Vagina (tissue), 2 donors: ENCODE measurements around the gene TST. TPM values are rescaled to one million over a fixed set of nuclear protein-coding genes. Genes with fewer than 3 reads are reported as not detected.

ENCODE experiments used
- DNase-seq, 2 donors: peaks; one replicate each; pipeline ENCODE4 v3.0.0-alpha.2; 2017; ENCODE audit errors: extremely low spot score in 2 of 2
- H3K27ac ChIP-seq: fragments of 200-600 bp; sonication (generic); one replicate; pipeline ENCODE4 v1.5.1; 2019
- H3K27me3 ChIP-seq: fragments of 200-600 bp; sonication (generic); one replicate; pipeline ENCODE4 v1.5.1; 2019
- H3K36me3 ChIP-seq, 2 donors: fragments of 200-600 bp; sonication (generic); one replicate each; pipeline ENCODE4 v1.5.1; 2017 to 2019
- H3K4me1 ChIP-seq: fragments of 200-600 bp; sonication (generic); one replicate; pipeline ENCODE4 v1.5.1; 2019
- H3K4me3 ChIP-seq, 2 donors: fragments of 200-600 bp; sonication (generic); 1 replicate in 1 of 2; 2 replicates in 1 of 2; pipeline ENCODE4 v1.5.1; 2016 to 2019
- H3K9me3 ChIP-seq: fragments of 200-600 bp; sonication (generic); one replicate; pipeline ENCODE4 v1.5.1; 2019
- POLR2A ChIP-seq, 2 donors: fragments of 450-650 bp; IDR thresholded peaks; one replicate each; pipeline ENCODE4 v1.6.1; 2017; ENCODE audit warnings: antibody characterized with exemption in 2 of 2, mild to moderate bottlenecking in 2 of 2, moderate library complexity in 2 of 2
- POLR2AphosphoS5 ChIP-seq, 2 donors: sonication (generic); formaldehyde crosslinking; IDR thresholded peaks; one replicate each; pipeline ENCODE4 v1.9.0; 2017; ENCODE audit warnings: antibody characterized with exemption in 2 of 2, mild to moderate bottlenecking in 2 of 2, low read depth in 1 of 2; ENCODE audit not compliant: insufficient read depth in 1 of 2
- intact Hi-C: fragments of 100-400 bp; cut with DNase I; formaldehyde crosslinking; loops from one replicate; pipeline ENCODE4 v1.15.1; 2023
- total RNA-seq: library from RNA; depleted of rRNA; stranded (reverse); fragments of >200 nt; gene quantifications from one replicate; pipeline ENCODE4 v1.2.3, GENCODE V29; 2016
- TF ChIP-seq, protein P1 (sequence below), 3 experiments: fragments of 450-650 bp in 2 of 3; fragments of 200-600 bp in 1 of 3; sonication (generic) in 1 of 3; IDR thresholded peaks; one replicate each; pipeline ENCODE4 v1.5.1; 2017 to 2019; ENCODE audit warnings: antibody characterized with exemption in 3 of 3, mild to moderate bottlenecking in 2 of 3, moderate library complexity in 2 of 3

Gene TST
- total RNA-seq, 1 donor from 2014 or later = 50.8 TPM

DNA sequence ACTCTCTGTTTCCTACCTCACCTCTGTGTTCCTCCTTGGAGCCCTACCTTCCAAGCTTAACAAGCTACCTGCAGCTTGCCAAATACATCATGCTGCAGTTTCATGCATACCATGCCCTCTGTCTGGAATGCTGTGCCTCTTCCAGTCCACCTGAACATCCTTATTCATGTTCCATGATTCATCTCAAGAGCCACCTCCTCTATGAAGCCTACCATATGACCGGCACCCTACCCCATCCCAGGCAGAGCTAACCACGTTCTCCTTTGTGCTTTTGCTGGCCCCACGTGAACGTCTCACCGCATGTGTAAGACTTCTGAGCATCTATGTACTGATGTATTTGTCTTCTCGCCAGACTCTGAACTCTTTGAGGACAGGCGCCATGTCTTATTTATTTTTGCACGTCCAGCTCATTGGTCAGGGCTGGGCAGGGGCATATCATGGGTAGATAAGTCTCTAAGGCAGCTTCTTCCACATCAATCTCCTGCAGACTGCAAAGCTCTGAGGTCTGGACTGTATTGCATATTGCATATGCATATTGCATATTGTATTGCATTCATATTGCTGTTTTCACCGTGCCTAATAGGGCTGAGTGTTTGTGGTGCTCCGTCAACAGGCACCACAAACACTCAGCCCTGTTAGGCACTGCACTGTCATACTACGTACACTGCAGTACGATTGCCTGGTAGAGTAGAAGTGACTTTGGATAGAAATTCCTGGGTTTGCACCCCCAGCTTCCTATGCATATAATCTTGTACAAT, 31.0 kb downstream of the TST start:
- Histone ChIP-seq H3K4me3 (no peak overlapping the region), H3K27me3 (no peaks in the 10 kb centered on the region), H3K36me3 (no peaks in the 10 kb centered on the region), H3K4me1 (no peaks in the 10 kb centered on the region), H3K27ac (no peak overlapping the region), H3K9me3 (peaks cover 8% of the 10 kb centered on the region)
- intact Hi-C loops = no loop called here
- TF ChIP-seq, protein P1, sequence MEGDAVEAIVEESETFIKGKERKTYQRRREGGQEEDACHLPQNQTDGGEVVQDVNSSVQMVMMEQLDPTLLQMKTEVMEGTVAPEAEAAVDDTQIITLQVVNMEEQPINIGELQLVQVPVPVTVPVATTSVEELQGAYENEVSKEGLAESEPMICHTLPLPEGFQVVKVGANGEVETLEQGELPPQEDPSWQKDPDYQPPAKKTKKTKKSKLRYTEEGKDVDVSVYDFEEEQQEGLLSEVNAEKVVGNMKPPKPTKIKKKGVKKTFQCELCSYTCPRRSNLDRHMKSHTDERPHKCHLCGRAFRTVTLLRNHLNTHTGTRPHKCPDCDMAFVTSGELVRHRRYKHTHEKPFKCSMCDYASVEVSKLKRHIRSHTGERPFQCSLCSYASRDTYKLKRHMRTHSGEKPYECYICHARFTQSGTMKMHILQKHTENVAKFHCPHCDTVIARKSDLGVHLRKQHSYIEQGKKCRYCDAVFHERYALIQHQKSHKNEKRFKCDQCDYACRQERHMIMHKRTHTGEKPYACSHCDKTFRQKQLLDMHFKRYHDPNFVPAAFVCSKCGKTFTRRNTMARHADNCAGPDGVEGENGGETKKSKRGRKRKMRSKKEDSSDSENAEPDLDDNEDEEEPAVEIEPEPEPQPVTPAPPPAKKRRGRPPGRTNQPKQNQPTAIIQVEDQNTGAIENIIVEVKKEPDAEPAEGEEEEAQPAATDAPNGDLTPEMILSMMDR (IDR thresholded peaks at IDR 0.05) = no peak
- TF ChIP-seq POLR2AphosphoS5 (IDR thresholded peaks at IDR 0.05; ENCODE audit: insufficient read depth in 1 of 2, low read depth in 1 of 2) (no peak), POLR2A (IDR thresholded peaks at IDR 0.05) (no peak)
- no peak for DNase-seq

DNA sequence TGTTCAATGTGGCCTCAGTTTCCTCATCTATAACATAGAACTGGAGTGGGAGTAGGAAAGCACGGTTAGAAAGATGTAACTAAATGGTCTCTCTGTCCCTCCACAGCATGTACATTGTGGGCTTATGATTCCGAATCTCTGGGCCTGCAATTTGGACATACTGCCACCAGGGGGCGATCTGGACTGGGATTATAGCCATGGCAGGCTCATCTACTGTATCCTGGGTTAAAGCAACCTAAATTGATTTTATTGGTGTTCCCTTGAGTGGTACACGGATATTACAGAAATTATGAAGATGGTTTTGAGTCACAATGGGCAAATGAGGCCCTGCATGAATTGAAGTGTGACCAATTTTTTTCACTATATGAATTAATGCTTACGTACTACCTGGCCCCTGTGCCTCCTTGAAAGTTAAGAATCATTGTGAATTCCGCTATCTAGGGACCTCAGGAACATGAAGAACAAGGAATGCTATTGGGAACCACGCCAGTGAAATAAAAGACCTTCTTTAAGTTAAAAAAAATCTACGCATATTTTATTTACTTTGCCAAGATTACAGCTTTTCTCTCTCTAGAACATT, 32.9 kb downstream of the TST start:
- H3K9me3 ChIP-seq = peaks cover 8% of the 10 kb centered on the region
- no peak for DNase-seq
- no peaks in the 10 kb centered on the region for H3K36me3 ChIP-seq
- H3K27ac ChIP-seq = no peak overlapping the region
- TF ChIP-seq, protein P1 (IDR thresholded peaks at IDR 0.05) = peak in 1 of 3 experiments; percentile 15
- no peak for TF ChIP-seq POLR2A (IDR thresholded peaks at IDR 0.05)
- no peaks in the 10 kb centered on the region for H3K27me3 ChIP-seq
- H3K4me3 ChIP-seq = no peak overlapping the region
- no peaks in the 10 kb centered on the region for H3K4me1 ChIP-seq
- intact Hi-C loops = no loop called here

DNA sequence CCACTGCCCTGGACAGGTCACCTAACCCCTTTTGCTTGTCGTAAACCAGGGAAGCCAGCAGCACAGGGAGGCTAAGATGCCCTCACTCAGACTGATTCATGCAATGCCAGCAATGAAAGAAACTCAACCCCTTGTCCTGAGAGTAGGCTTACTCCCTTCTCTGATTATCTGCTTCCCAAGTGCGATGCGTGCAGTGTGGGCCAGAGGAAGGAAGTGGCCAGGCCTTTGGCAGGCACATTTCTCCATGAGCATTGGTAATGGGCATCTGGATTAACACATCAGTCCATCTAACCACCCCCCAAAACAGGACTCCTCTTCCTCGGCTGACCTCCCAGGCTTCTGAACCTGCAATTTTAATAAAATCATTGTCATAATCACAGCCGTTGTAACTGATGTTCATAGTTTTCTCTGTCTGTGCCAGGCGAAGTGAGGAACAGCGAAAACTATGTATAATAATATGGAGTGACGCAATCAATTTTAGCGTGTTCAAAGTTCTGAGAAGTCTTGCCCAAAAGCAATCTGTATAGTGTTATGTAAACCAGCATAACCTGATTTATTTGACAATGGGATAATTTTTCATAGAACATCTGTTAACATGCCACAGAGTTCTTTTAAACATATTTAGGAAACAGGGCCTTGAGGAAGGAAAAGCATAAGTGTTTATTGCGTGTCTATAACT, 33.9 kb downstream of the TST start:
- intact Hi-C loops = no loop called here
- no peaks in the 10 kb centered on the region for H3K4me1 ChIP-seq
- TF ChIP-seq POLR2A (IDR thresholded peaks at IDR 0.05) = no peak
- TF ChIP-seq POLR2AphosphoS5 (IDR thresholded peaks at IDR 0.05; ENCODE audit: insufficient read depth in 1 of 2, low read depth in 1 of 2) = no peak
- TF ChIP-seq, protein P1 (IDR thresholded peaks at IDR 0.05) = no peak
- peaks cover 8% of the 10 kb centered on the region for H3K9me3 ChIP-seq
- H3K36me3 ChIP-seq = no peaks in the 10 kb centered on the region
- no peaks in the 10 kb centered on the region for H3K27me3 ChIP-seq
- DNase-seq = peak in 1 of 2 donors; percentile 20
- no peak overlapping the region for H3K27ac ChIP-seq
- H3K4me3 ChIP-seq = no peak overlapping the region

DNA sequence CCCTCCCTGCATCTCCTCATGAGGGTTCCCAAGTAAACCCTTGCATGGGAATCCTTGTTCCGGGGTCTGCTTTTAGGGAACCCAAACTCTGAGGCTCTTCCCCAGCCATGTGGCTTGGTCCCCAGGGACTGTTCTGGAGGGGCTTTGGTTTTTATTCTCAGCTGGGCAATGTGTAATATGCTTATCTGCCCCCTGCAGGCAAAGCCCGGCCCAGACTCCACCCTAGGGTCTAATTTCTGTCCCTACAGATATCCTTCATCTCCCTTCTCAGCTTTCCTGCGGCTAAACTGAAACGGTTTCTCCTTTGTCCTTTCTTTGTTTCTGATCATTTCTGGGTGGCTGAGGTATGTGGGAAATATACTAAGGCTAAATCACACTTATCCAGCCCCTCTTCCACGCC, 37.1 kb downstream of the TST start:
- no peak overlapping the region for H3K27ac ChIP-seq
- H3K27me3 ChIP-seq = no peaks in the 10 kb centered on the region
- no peak for TF ChIP-seq POLR2AphosphoS5 (IDR thresholded peaks at IDR 0.05; ENCODE audit: insufficient read depth in 1 of 2, low read depth in 1 of 2)
- TF ChIP-seq, protein P1 (IDR thresholded peaks at IDR 0.05) = no peak
- no peak for TF ChIP-seq POLR2A (IDR thresholded peaks at IDR 0.05)
- DNase-seq = peak in 1 of 2 donors; percentile 37
- no peaks in the 10 kb centered on the region for H3K36me3 ChIP-seq
- peaks cover 10% of the 10 kb centered on the region for H3K4me1 ChIP-seq
- H3K9me3 ChIP-seq = peaks cover 8% of the 10 kb centered on the region
- intact Hi-C loops = no loop called here
- no peak overlapping the region for H3K4me3 ChIP-seq
